Panc1 (cell line): ENCODE results near the gene RAET1E.
"Not testable (repeated sequence)": the region's sequence is repeated elsewhere in the genome, so short reads cannot be mapped to it uniquely, and the experiment has no call there.

ENCODE experiments used
- POLR2AphosphoS5 ChIP-seq: IDR thresholded peaks from 2 replicates; pipeline ENCODE4 v1.6.1; 2012; ENCODE audit warnings: mild to moderate bottlenecking, low read depth, low read length, moderate library complexity
- SIN3A ChIP-seq: IDR thresholded peaks from 2 replicates; pipeline ENCODE4 v1.6.1; 2012; ENCODE audit warnings: low read depth, mild to moderate bottlenecking, low read length, moderate library complexity, borderline replicate concordance; ENCODE audit not compliant: insufficient read depth
- TCF7L2 ChIP-seq: IDR thresholded peaks from 2 replicates; pipeline ENCODE4 v1.6.1; 2011; ENCODE audit warnings: mild to moderate bottlenecking, low read depth, low read length, inconsistent platforms
- TF ChIP-seq, protein P1 (sequence below): fragments of 450-650 bp; IDR thresholded peaks from 2 replicates; pipeline ENCODE4 v1.5.1; 2017; ENCODE audit warnings: mild to moderate bottlenecking
- TF ChIP-seq, protein P2 (sequence below), 2 experiments: IDR thresholded peaks; 2 replicates each; pipeline ENCODE4 v1.6.1; 2011 to 2012; ENCODE audit warnings: low read depth in 2 of 2, control low read depth in 1 of 2, low read length in 1 of 2, mild to moderate bottlenecking in 1 of 2, moderate library complexity in 1 of 2; ENCODE audit not compliant: insufficient read depth in 1 of 2

GRCh38 chr6:149891864-149892263 is 6.0 kb downstream of the RAET1E start:
- TF ChIP-seq, protein P1, sequence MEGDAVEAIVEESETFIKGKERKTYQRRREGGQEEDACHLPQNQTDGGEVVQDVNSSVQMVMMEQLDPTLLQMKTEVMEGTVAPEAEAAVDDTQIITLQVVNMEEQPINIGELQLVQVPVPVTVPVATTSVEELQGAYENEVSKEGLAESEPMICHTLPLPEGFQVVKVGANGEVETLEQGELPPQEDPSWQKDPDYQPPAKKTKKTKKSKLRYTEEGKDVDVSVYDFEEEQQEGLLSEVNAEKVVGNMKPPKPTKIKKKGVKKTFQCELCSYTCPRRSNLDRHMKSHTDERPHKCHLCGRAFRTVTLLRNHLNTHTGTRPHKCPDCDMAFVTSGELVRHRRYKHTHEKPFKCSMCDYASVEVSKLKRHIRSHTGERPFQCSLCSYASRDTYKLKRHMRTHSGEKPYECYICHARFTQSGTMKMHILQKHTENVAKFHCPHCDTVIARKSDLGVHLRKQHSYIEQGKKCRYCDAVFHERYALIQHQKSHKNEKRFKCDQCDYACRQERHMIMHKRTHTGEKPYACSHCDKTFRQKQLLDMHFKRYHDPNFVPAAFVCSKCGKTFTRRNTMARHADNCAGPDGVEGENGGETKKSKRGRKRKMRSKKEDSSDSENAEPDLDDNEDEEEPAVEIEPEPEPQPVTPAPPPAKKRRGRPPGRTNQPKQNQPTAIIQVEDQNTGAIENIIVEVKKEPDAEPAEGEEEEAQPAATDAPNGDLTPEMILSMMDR: not testable (repeated sequence)
- TF ChIP-seq, protein P2, sequence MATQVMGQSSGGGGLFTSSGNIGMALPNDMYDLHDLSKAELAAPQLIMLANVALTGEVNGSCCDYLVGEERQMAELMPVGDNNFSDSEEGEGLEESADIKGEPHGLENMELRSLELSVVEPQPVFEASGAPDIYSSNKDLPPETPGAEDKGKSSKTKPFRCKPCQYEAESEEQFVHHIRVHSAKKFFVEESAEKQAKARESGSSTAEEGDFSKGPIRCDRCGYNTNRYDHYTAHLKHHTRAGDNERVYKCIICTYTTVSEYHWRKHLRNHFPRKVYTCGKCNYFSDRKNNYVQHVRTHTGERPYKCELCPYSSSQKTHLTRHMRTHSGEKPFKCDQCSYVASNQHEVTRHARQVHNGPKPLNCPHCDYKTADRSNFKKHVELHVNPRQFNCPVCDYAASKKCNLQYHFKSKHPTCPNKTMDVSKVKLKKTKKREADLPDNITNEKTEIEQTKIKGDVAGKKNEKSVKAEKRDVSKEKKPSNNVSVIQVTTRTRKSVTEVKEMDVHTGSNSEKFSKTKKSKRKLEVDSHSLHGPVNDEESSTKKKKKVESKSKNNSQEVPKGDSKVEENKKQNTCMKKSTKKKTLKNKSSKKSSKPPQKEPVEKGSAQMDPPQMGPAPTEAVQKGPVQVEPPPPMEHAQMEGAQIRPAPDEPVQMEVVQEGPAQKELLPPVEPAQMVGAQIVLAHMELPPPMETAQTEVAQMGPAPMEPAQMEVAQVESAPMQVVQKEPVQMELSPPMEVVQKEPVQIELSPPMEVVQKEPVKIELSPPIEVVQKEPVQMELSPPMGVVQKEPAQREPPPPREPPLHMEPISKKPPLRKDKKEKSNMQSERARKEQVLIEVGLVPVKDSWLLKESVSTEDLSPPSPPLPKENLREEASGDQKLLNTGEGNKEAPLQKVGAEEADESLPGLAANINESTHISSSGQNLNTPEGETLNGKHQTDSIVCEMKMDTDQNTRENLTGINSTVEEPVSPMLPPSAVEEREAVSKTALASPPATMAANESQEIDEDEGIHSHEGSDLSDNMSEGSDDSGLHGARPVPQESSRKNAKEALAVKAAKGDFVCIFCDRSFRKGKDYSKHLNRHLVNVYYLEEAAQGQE (IDR thresholded peaks at IDR 0.05; ENCODE audit: insufficient read depth in 1 of 2, low read depth in 2 of 2, low read length in 1 of 2): not testable (repeated sequence)
- TF ChIP-seq SIN3A, POLR2AphosphoS5, TCF7L2: not testable (repeated sequence)
